Spleen (tissue), 7 donors: ENCODE measurements around the gene DMRTC1B.
"Not testable (repeated sequence)": the region's sequence is repeated elsewhere in the genome, so short reads cannot be mapped to it uniquely, and the experiment has no call there.

Source experiments
- POLR2A ChIP-seq, 3 donors: fragments of 450-650 bp; IDR thresholded peaks; one replicate each; pipeline ENCODE4 v1.5.1; 2017; ENCODE audit warnings: antibody characterized with exemption in 3 of 3, mild to moderate bottlenecking in 1 of 3
- POLR2AphosphoS5 ChIP-seq, 3 donors: sonication (generic); formaldehyde crosslinking; IDR thresholded peaks; one replicate each; pipeline ENCODE4 v1.5.1; 2017; ENCODE audit warnings: antibody characterized with exemption in 3 of 3
- TF ChIP-seq, protein P1 (sequence below), 11 experiments: fragments of 200-600 bp in 7 of 11; fragments of 450-650 bp in 4 of 11; sonication (generic) in 4 of 11; IDR thresholded peaks in 8 of 11; conservative IDR thresholded peaks in 3 of 11; 1 replicate in 7 of 11; 2 replicates in 4 of 11; pipeline versions ENCODE4 v1.4.0 to v1.8.0; 2016 to 2021; ENCODE audit warnings: antibody characterized with exemption in 11 of 11, inconsistent platforms in 4 of 11, mild to moderate bottlenecking in 1 of 11
- donor health status: DM: no; HTN: no; CAD: no; lungs with moderate emphysema.
- donor health status: DM: no; HTN: no; CAD: no.
- donor health status: DM: no; HTN: no; CAD: no.

GRCh38 chrX:72830701-72831100 is 54.0 kb downstream of the DMRTC1B start:
- TF ChIP-seq POLR2A, POLR2AphosphoS5 (IDR thresholded peaks at IDR 0.05): not testable (repeated sequence)
- TF ChIP-seq, protein P1, sequence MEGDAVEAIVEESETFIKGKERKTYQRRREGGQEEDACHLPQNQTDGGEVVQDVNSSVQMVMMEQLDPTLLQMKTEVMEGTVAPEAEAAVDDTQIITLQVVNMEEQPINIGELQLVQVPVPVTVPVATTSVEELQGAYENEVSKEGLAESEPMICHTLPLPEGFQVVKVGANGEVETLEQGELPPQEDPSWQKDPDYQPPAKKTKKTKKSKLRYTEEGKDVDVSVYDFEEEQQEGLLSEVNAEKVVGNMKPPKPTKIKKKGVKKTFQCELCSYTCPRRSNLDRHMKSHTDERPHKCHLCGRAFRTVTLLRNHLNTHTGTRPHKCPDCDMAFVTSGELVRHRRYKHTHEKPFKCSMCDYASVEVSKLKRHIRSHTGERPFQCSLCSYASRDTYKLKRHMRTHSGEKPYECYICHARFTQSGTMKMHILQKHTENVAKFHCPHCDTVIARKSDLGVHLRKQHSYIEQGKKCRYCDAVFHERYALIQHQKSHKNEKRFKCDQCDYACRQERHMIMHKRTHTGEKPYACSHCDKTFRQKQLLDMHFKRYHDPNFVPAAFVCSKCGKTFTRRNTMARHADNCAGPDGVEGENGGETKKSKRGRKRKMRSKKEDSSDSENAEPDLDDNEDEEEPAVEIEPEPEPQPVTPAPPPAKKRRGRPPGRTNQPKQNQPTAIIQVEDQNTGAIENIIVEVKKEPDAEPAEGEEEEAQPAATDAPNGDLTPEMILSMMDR (IDR thresholded peaks at IDR 0.05 in 8 of 11, conservative IDR thresholded peaks at IDR 0.05 in 3 of 11) = not testable (repeated sequence)
